Mucosa of descending colon (tissue), 3 donors: Measurements from ENCODE around the gene PLEKHM2. TPM values are rescaled to one million over a fixed set of nuclear protein-coding genes. Genes with fewer than 3 reads are reported as not detected.

Source experiments
- ATAC-seq: fragments of 200-7000 bp; cut with Tn5 transposase; one replicate; pipeline ENCODE4 v1.9.1; 2020; ENCODE audit warnings: mild to moderate bottlenecking, moderate library complexity
- DNase-seq, 3 donors: peaks; one replicate each; pipeline ENCODE4 v3.0.0-alpha.2; 2020
- H3K36me3 ChIP-seq: fragments of 200-600 bp; one replicate; pipeline ENCODE4 v1.8.0; 2021; ENCODE audit warnings: low read depth, mild to moderate bottlenecking
- H3K4me1 ChIP-seq: fragments of 200-600 bp; one replicate; pipeline ENCODE4 v1.8.0; 2021; ENCODE audit warnings: low read depth, mild to moderate bottlenecking
- H3K4me3 ChIP-seq: fragments of 200-600 bp; one replicate; pipeline ENCODE4 v1.8.0; 2021; ENCODE audit warnings: mild to moderate bottlenecking
- H3K9me3 ChIP-seq: fragments of 200-600 bp; one replicate; pipeline ENCODE4 v1.8.0; 2021; ENCODE audit warnings: mild to moderate bottlenecking
- intact Hi-C, 2 donors: fragments of 100-400 bp; cut with DNase I in 1 of 2; cut with micrococcal nuclease in 1 of 2; formaldehyde crosslinking; loops; one replicate each; pipeline versions ENCODE4 v1.11.0 to v1.11.1; 2022; cut with DNase I, micrococcal nuclease
- total RNA-seq, 3 donors: library from RNA; stranded (reverse); fragmentation: NEBNext Ultra II Directional in 2 of 3; extraction: Animal tissue kit (Norgen Biotek cat#: 25700) in 2 of 3; gene quantifications; one replicate each; pipeline versions ENCODE4 v1.2.1 to v1.2.4, GENCODE V29; 2021 to 2023
- TF ChIP-seq, protein P1 (sequence below): fragments of 200-600 bp; IDR thresholded peaks from one replicate; pipeline ENCODE4 v1.8.0; 2022; ENCODE audit warnings: antibody characterized with exemption, mild to moderate bottlenecking
- donor health status: DM: no; HTN: no; CAD: no; lungs with moderate emphysema.
- donor health status: DM: no; HTN: no; CAD: no.
- donor health status: DM: no; HTN: yes; CAD: no.

Gene PLEKHM2
- total RNA-seq, 3 donors from 2014 or later, result 32.2 to 57.3 (median 36.2) TPM

DNA sequence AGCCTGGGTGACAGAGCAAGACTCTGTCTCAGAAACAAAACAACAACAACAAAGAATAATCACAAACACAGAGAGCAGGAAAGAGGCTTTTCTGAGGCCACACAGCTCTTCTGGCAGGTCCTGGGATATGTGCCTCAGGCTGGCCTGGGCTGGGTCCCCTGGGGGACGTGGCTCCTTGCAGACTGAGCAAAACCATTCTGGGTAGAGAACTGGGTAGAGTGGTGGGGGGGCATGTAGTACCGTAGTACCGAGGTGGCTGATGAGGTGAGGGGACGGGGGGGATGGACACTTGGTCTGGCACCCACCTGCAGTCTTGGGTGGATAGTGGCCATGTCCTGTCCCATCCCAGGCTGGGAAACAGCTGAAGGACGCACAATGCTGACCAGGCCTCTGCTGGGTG is 64.1 kb downstream of the PLEKHM2 start:
- intact Hi-C loops, result no loop called here
- H3K4me1 ChIP-seq, result no peaks in the 10 kb centered on the region
- TF ChIP-seq, protein P1, sequence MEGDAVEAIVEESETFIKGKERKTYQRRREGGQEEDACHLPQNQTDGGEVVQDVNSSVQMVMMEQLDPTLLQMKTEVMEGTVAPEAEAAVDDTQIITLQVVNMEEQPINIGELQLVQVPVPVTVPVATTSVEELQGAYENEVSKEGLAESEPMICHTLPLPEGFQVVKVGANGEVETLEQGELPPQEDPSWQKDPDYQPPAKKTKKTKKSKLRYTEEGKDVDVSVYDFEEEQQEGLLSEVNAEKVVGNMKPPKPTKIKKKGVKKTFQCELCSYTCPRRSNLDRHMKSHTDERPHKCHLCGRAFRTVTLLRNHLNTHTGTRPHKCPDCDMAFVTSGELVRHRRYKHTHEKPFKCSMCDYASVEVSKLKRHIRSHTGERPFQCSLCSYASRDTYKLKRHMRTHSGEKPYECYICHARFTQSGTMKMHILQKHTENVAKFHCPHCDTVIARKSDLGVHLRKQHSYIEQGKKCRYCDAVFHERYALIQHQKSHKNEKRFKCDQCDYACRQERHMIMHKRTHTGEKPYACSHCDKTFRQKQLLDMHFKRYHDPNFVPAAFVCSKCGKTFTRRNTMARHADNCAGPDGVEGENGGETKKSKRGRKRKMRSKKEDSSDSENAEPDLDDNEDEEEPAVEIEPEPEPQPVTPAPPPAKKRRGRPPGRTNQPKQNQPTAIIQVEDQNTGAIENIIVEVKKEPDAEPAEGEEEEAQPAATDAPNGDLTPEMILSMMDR, result no peak
- ATAC-seq, result no peak
- no peaks in the 10 kb centered on the region for H3K9me3 ChIP-seq
- H3K36me3 ChIP-seq, result no peaks in the 10 kb centered on the region
- no peak for DNase-seq
- H3K4me3 ChIP-seq, result no peak overlapping the region

DNA sequence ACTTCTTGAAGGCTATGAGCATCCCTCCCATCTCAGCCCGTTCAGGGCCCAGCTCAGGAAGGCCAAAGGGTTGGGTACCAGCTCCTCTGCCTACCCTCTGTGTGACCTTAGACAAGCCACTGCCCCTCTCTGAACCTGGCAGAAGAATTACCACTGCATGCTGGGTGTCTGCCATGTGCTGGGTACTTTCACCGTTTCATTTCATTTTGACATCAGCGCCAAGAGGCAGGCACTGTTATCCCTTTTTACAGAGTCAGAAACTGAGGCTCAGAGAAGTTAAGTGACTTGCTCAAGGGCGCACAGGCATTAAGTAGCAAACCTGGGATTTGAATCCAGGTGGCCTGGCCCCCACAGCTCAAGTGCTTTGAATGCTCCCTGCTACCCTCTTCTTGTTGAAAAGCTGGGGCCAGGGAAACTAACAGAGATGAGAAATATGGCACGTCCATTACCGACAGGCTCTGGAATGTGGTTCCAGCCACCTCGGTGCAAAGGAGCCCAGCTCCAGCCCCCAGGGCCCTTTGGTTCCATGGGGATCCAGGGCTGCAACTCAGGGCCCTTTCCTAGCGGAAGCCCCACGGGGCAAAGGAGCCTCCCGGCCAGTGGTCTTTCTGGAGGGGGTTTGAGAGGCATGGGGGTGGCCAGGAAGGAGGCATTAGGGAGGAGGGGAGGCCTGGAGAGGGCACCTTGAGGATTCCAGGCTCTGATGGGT is 64.7 kb downstream of the PLEKHM2 start:
- TF ChIP-seq, protein P1, result no peak
- Histone ChIP-seq H3K4me3 (no peak overlapping the region), H3K9me3 (no peaks in the 10 kb centered on the region), H3K4me1 (no peaks in the 10 kb centered on the region), H3K36me3 (no peaks in the 10 kb centered on the region)
- intact Hi-C loops, result no loop called here
- ATAC-seq (no peak), DNase-seq (no peak)

DNA sequence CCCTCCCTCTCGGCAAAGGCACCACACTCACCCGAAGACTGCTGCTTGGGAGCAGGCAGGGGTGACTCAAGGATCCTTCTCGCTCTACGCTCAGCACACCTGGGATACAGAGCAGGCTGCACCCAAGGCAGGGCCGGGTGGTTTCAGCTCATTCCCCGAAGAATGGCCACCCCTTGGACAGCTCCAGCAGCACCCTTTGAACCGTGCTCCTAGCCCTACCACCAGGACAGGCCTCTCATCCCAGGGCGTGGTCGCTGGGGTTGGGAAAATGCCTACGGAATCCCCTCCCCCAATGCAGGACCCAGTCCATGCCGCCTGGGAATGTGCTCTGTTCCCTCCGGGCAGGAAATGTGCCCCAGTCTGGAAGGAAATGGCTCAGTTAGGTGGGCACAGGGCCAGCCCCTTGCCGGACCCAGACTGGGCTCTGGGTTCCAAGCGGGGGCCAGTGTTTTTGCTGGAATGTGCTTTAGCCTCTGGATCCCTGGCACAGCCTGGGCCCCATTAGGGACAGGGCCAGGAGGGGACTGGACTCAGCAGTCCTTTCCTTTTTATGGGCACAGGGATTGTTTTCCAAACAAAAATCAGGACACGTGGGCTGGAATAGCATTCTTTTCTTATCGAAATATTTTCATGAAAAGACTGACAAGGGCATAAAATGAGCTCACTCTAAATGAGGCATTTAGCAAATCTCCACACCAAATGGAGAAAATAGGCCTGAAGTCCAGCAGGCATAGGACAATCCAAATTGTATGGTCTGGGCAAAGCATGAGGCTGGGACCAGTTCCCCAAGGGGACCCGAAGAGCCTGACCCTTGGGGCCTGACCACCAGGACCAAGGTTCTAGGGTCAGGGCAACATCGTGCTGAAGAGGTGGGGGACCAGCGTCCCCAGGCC is 65.5 kb downstream of the PLEKHM2 start:
- ATAC-seq (peak; percentile 30), DNase-seq (peak in 1 of 3 donors; percentile 28)
- Histone ChIP-seq H3K4me1 (no peaks in the 10 kb centered on the region), H3K36me3 (no peaks in the 10 kb centered on the region), H3K4me3 (no peak overlapping the region), H3K9me3 (no peaks in the 10 kb centered on the region)
- intact Hi-C loops, result no loop called here
- TF ChIP-seq, protein P1, result no peak

DNA sequence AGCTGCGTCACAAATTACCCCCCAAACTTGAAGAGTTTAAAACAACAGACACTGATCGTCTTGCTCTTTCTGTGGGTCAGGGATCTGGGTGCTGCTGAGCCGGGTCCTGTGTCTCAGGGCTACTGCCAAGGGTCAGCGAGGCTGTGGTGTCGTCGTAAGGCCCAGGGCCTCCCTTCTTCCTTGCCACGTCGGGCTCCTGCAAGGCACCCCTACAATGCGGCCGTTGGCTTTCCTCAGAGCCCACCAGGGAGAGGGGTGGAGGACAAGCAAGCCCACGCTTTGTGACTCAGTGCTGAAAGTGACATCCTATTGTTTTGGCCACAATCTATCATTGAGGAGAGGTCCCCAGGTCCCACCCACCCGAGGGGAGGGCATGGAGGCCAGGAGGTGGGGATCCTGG is 66.8 kb downstream of the PLEKHM2 start:
- Histone ChIP-seq H3K9me3 (no peaks in the 10 kb centered on the region), H3K36me3 (no peaks in the 10 kb centered on the region), H3K4me3 (no peak overlapping the region), H3K4me1 (peaks cover 5% of the 10 kb centered on the region)
- intact Hi-C loops, result no loop called here
- TF ChIP-seq, protein P1, result no peak
- DNase-seq, result no peak
- ATAC-seq, result no peak

DNA sequence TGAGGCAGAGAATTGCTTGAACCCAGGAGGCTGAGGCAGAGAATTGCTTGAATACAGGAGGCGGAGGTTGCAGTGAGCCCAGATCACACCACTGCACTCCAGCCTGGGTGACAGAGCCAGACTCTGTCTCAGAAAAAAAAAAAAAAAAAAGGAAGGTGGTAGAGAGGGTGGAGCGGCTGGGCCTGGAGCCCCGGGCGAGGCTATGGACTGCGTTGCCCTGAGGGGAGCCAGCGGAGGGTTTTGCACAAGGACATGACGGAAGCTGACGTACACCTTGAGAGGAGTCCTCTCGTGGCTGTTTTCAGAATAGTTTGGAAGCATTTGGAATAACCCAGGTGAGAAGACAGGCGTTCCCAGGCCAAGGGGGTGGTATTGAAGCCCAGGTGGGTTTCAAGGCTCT is 67.6 kb downstream of the PLEKHM2 start:
- TF ChIP-seq, protein P1, result no peak
- Histone ChIP-seq H3K4me1 (peaks cover 5% of the 10 kb centered on the region), H3K4me3 (no peak overlapping the region), H3K9me3 (no peaks in the 10 kb centered on the region), H3K36me3 (no peaks in the 10 kb centered on the region)
- no peak for DNase-seq
- ATAC-seq, result no peak
- intact Hi-C loops, result no loop called here
